Mononuclear cell (primary cell): Measurements from ENCODE around the gene FMNL2. TPM values are rescaled to one million over a fixed set of nuclear protein-coding genes. Genes with fewer than 3 reads are reported as not detected.

Source experiments
- H3K27me3 ChIP-seq: 2 replicates; pipeline ENCODE4 v1.6.0; 2011; ENCODE audit warnings: low read length, control low read depth; ENCODE audit not compliant: insufficient read depth
- H3K4me1 ChIP-seq: 2 replicates; pipeline ENCODE4 v1.5.1; 2011; ENCODE audit warnings: mild to moderate bottlenecking, low read length, control low read depth; ENCODE audit not compliant: insufficient read depth
- H3K4me3 ChIP-seq: 2 replicates; pipeline ENCODE4 v1.5.1; 2011; ENCODE audit warnings: mild to moderate bottlenecking, low read length, moderate library complexity
- H3K9me3 ChIP-seq: 2 replicates; pipeline ENCODE4 v1.5.1; 2011; ENCODE audit warnings: low read depth, mild to moderate bottlenecking, control low read depth, low read length
- total RNA-seq: library from RNA; depleted of rRNA; stranded (reverse); fragments of >200 nt; gene quantifications from one replicate; pipeline ENCODE4 v1.2.3, GENCODE V29; 2012

Gene FMNL2
- total RNA-seq, 1 donor = 1.2 TPM

DNA sequence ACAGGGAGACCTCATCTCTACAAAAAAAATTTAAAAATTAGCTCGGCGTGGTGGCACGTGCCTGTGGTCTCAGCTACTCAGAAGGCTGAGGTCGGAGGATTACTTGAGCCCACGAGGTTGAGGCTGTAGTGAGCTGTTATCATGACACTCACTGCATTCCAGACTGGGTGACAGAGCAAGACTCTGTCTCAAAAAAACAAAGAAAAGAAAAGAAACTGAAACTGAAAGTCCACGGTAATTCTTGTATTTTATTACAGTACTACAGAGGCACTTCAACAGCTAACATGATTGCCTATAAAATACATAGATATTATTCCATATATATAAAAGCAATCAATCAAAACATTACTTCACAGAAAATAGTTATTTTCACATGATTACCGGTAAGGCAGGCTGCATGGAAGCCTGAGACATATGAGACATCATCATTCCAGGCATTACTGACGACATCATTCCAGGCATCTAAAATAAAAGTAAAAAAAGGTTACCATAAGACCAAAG is 359.2 kb downstream of the FMNL2 start:
- no peaks in the 10 kb centered on the region for H3K9me3 ChIP-seq
- no peak overlapping the region for H3K4me3 ChIP-seq

DNA sequence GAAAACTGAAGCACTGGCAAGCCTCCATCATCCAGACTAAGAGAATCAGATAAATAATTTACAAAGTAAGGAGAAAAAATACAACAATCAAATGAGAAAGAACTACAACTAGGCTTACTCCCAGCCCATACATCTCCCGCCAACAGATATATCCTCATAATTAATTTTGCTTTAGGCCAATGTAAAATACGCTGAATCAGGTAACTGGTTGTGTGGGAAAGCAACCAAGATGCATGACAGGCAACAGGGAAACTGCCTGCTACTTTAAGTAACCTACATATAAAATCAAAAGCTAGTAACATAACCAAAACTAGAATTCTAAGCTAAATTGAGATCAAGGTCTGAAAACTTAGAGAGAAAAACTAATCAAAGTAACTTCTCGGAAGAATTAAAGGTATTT is 360.8 kb downstream of the FMNL2 start:
- Histone ChIP-seq H3K4me1 (peaks cover 4% of the 10 kb centered on the region), H3K9me3 (no peaks in the 10 kb centered on the region), H3K27me3 (no peaks in the 10 kb centered on the region), H3K4me3 (no peak overlapping the region)

More for the DNA sequence above, 359.2 kb downstream of the FMNL2 start:
- Histone ChIP-seq H3K27me3 (no peaks in the 10 kb centered on the region), H3K4me1 (peaks cover 4% of the 10 kb centered on the region)

DNA sequence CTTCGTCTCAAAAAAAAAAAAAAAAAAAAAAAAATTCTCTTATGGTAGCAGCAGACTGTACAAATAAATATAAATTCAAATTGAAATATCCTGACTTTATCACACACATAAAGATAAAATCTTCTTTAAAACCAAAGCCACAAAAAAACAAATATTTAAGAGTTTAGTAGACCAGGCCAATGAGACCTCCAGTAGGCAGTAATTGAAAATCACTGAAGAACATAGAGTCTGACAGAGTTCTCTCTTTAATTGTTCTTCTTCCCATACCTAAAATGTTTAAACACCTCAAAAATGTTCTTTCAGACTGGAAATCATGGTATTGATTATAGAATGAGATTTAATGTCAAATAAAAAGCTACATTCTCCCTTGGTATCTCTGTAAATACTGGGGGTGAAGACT is 361.5 kb downstream of the FMNL2 start:
- no peak overlapping the region for H3K4me3 ChIP-seq
- H3K27me3 ChIP-seq = no peaks in the 10 kb centered on the region

More for the DNA sequence above, 361.5 kb downstream of the FMNL2 start:
- Histone ChIP-seq H3K9me3 (no peaks in the 10 kb centered on the region), H3K4me1 (peaks cover 4% of the 10 kb centered on the region)

Other genes with a start within 250 kb of the FMNL2 start
- gene CACNB4, start 236.1 kb upstream of the FMNL2 start, total RNA-seq = 0.84 TPM
- gene STAM2, start 159.4 kb upstream of the FMNL2 start, total RNA-seq = 10.4 TPM